HG03196 (cell line): ENCODE results near the gene RNF220.
"Not testable (repeated sequence)": the region's sequence is repeated elsewhere in the genome, so short reads cannot be mapped to it uniquely, and the experiment has no call there.

ENCODE experiments used
- ATAC-seq: cut with Tn5 transposase; IDR thresholded peaks from one replicate; pipeline ENCODE4 v1.9.1; 2021; ENCODE audit not compliant: unreplicated experiment

Gene RNF220

DNA sequence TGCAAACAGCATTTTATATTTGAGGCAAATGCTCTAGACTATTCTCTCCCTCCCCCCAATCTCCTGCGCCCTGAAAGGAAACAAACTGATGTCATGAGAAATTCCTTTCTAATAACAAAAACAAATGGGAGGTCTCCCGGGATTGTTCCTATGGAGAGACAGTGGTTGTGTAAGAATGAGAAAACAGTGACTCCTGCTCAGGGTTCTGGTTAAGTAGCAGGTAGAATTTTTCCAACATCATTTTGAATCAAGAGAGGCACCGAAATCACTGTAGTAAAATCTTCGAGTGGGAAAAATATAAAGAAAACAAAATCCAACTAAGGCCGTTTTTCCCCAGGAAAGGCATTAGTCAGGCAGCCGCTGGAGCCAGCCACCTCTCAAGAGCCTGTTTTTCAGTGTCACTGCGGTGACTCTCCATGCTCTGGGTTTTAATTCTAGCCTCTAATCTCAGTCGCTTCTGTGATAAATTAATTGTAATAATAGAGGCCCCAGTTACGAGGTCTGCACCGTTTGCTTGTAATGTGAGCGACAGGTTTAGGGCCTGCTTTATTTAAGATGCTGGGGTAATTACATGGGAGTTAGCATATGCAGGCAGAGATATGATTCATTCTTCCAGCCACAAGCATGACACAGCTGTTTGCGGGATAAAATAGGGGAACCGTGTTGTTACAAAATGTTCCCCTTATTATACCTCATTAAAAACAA is 80.3 kb downstream of the RNF220 start:
- no peak for ATAC-seq

DNA sequence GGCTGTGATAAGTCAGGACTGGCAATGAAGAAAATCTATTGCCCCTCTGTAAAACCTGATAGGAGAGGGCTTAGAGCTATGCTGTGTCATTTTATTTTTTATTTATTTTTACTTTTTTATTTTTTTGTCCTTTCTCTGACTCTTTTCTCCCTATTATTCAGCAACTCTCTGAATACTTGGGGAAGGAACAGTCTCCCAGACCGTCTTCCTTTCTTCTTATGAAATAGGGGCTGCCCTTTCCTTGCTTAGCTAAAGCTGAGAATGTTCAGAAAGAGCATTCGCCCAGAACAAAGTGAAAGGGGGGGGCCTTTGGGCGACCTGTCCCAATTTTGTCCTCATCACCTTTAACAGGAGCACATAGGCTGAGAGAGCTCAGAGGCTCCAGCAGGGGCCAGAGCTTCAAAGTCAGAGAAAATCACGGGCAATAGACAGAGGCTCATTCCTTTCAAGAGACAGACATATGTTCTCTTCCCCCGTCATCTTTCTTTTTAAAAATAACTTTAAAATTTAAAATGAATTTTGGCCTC is 80.9 kb downstream of the RNF220 start:
- ATAC-seq: no peak

DNA sequence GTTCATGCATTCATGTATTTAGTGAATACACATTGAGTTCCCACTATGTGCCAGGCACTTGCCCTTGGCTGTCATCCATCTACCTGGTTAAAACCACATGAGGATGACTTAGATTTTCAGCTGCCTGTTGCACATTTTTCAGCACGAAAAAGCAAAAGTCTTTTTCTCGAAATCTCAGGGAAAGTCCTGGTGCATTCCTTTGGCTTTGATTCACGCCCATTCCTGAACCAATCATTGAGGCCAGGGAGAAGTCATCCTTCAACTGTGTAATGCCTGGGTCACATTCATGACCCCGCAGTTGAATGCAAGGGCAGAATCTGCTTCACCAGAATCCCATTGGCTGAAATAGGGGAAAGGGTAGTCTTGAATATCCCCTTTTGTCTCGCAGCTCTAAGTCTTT is 84.4 kb downstream of the RNF220 start:
- ATAC-seq: no peak

DNA sequence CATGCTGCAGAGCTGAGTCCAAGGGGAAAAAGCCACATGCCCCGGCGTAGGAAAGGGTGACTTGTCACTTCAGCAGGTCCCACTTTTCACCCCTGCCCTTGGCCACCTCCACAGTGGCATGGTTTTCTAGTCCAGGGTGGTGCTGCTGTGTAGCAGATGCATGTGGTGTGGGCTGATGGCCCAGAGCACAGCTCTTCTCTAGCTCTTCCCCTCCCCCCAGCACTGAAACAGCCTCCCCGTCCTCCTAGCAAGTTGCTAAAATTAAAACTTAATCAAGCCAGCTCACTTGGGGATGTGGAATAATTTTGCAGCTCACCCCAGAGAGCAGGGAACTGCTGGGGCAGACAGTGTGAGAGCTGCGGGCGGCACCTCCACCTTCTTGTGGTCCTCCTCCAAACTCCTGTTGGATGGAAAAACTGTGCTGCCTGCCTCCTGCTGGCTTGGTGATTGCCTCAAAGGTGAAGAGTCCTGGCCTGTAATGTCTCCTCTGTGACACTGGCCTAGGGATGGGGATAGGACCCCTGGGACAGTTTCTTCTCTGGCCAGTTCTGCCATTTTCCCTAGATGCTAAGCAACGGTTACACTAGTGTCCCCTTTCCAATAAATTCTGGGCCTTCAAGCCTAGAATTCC is 91.6 kb downstream of the RNF220 start:
- ATAC-seq: no peak

DNA sequence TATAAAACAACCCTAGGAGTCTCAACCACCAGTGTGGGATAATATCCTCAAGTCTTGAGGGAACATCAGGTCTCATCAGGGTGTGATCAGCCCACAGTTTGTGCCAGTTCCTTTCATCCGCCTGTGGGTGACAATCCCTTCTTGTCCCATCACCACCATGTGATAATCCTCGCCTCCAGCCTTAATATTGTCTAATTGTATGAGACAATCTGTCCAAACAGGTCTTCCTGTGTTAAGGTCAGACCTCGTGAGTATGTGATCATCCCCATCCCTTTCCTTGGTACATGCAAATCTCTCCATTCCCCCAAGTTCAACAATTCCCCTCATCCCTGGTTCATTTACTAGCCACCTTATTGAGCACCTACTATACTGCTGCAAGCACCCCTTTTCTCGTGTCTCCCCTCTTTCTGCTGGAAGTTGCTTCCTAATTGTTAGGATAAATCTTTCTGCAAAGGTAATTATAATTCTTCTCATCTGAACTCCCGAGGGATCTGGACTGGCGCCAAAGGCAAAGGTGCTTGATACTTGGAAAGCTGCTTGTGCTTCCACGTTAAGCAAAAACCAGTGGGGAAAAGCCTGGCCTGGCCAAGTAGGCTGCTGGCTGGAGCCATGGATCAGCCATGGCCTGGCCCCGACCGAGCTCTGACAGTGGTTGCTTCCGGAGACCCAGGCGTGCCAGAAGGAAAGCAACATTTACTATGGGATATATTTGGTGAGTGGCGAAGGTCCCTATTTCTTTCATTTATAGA is 92.5 kb downstream of the RNF220 start:
- ATAC-seq: no peak

DNA sequence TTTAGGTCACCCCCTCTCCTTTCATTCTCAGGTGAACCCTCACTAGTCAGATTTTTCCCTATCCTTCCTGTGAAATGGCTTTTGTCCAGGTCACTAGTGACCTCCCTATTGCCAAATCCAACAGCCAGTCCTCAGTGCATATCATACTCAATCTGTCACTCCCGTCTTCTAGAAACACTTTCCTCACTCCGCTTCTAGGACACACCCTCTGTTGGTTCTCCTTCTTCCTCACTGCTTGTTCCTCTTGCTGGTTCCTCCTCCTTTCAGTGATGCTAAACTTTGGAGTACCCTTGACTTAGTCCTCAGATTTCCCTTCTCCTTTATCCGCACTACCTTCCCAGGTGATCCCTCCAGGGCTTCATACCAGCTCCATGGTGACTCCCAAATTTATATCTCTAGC is 94.3 kb downstream of the RNF220 start:
- no peak for ATAC-seq

DNA sequence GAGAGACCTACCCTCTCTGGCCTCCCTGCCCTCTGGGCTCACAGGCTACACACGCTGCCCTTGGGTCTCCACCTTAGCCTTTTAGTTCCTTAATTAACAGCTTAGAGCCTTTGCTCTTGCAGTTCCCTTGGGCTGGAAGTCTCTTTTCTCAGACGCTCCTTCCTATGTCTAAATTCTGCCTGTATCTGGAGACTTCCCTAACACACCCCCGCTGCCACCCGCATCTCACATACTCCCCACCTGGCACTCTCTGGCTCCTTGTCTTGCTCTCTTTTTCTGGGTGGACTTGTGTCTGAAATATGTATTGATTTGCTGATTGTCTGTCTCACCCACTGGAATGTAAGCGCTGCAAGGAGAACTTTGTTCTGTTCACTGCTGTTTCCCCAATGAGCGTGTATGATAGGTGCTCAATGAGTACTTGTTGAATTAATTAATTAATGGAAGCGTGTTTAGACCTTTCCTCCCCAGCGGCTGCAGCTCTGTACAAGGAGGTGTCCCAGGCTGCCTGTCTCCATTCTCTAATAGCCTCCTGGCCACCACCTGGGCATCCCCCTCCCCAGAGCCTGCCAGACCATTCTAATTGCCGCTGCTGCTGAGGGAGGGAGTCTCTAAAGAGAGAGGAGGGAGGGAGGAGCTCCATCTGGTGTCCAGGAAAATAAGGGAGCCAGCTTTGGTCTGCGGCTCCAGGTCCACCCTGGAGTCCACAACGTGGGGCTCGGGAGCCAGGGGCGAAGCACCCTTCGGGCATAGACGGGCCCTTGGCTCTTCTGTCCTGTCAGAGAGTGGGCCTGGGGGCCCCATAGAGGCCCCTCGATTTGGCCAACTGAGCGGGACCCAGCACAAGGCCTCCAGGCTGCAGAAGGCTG is 95.4 kb downstream of the RNF220 start:
- ATAC-seq: no peak

DNA sequence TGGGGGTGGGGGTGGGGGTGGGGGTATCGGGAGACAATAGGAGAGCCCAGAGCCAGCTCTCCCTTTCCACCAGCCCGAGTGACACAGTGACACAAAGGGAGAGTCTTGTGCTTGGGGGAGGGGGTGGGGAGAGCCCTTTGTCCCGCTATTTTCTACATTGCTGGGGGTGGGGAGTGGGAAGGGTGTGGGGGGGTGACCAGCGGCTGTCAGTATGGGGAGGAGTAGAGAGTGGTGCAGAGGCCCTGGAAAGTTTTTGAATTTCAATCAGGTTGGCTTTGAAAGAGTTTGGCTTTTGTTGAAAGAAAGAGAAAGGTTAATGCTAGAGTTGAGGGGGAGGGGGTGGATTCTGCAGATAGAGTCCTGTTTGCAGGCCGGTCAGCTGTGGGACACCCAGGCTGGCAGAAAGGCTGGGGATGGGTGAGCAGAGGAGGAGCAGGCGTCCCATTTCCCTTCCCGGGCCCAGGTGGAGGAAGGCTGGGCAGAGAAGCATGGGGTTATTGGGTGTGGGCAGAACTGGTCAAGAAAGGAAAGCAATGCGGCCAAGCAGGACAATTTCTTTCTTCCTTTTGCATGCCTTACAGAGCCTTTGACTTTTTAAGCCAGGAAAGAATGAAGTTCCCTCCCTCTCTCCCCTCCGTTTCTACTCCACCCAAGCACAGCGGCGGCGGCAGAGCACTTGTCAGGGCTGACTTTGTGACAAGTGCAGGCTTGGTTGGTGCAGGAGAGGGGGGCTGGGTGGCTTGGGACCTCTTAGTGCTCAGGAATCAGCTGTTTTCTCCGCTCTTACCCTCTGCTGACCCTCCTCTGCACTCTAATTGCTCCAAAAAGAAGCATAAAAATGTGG is 96.2 kb downstream of the RNF220 start:
- no peak for ATAC-seq

DNA sequence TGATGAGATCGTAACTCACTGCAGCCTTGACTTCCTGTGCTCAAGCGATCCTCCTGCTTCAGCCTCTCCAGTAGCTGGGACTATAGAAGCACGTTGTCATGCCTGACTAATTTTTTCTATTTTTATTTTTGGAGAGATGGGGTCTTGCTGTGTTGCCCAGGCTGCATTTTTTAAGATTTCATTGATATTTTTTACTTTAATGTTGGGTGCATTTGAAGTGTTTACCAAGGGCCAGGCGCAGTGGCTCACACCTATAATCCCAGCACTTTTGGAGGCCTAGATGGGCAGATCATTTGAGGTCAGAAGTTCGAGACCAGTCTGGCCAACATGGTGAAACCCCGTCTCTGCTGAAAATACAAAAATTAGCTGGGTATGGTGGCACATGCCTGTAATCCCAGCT is 97.8 kb downstream of the RNF220 start:
- not testable (repeated sequence) for ATAC-seq

DNA sequence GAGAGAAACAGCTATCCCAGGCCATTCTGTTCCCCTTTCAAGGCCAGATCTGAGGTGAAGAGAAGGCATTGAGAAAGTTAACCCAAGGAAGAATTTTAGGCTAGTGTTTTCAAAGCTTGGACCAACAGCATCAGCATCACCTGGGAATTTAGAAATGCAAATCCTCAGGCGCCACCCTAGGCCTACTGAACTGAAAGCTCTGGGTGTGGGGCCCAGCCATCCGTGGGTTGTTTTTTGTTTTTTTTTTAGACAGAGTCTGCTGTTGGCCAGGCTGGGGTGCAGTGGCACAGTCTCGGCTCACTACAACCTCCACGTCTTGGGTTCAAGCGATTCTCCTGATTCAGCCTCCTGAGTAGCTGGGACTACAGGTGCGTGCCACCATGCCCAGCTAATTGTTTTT is 98.6 kb downstream of the RNF220 start:
- ATAC-seq: no peak

DNA sequence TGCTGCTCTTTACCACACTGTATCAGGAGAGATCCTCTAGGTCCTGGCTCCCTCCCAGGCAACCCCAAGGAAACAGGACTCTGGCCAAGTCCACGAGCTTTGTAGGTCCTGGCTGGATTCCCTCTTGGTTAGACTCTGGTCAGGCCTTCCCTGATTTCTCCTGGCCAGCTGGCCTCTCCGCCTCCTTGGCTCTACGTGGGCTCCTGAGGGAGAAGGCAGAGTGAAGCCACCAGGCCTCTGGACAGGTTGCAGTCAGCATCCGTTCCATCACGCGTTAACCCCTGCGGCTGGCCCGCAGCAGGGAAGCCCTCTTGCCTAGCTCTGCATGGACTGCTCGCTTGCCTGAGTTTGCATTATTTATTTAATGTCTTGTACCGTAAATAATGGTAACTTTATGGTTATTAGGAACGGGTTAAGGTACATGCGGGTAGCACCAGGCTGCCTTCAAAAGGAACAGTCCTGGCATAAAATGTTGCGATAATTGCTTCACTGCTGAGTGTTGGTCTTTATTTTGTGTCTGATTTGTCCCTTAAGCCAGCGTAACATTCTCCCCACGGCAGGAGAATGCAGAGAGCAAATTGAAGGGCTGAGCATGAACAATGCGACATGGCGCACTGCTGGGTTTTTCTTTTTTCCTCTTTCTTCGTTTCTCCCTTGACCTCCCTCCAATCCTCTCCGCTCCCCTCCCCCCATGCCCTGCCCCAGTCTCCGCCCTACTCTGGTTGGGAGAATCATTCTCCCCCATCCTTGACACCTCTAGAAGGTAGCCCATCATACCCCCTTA is 100.3 kb downstream of the RNF220 start:
- no peak for ATAC-seq

DNA sequence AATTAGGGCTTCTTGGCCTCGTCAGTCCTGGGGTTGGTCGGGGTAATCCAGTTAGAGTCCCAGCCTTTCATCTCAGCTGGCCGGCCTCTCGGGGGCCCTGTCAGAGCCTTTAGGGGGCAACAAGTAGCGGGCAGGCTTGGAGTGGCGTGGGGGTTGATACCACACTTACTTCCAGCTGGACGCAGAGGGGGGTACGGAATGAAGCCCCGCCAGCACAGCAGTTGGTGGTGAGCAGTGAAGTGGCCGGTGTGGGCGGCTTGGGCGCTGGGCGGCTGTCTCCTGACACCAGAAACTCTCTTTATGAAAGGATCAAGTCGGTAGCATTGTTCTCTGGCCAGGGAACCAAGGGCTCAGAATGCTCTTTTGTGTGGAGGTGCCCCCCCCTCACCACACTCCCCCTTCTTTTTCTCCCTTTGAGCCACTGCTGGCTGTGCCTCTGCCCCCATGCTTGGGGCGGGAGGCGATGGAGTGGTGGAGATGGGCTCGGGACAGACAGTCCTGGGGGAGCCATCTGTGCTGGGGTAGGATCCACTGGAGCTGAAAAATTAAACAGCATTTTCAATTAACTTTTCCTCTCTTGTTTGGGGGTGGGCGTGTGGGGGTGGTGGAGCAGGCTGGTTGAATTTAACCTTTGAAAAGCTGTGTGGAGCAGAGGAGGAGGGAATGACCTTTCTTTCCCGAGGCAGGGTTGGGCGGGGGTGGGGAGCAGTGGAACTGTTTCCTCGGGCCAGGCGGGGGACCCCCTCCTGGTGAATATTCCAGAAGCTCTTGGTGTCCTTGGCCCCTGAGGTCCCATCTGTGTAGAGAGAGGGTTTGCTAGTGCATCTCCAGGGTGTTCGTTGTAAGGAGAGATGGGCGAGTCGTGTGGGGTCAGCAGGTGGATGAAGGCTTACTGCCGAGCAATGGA is 102.7 kb downstream of the RNF220 start:
- no peak for ATAC-seq

DNA sequence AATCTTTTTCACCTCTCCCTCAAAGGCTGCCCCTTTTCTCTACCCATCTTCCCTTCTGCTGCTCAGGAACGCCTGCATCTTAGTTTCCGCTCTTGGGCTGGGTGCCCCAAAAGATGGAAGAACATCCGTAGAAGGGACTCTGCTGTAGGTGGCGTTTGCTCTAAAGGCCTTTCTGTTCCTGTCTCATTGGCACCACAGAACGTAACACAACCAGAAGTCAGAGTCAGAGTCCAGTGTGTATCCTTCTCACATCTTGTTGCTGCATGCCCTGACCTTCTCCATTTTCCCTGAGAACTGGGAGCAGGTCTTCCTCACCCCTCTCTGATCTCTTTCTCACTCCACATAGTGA is 103.3 kb downstream of the RNF220 start:
- ATAC-seq: no peak

DNA sequence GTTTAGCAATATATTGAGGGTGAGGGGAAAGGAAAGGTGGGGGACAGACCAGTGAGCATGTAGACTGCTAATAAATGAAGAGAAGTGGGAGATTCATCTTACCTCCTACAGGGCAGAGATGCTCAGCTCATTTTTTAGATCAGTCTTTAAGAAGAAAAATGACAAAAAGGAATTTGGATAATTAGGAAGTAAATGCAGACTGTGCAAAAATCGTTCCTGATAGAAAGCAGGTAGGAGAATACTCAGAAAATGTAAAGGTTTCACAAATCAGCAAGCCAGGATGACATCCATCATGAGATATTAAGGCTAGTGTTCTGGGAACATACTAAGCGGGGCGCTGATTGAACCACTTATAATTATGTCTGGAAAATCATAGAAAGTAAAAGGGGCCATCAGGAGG is 106.3 kb downstream of the RNF220 start:
- no peak for ATAC-seq

DNA sequence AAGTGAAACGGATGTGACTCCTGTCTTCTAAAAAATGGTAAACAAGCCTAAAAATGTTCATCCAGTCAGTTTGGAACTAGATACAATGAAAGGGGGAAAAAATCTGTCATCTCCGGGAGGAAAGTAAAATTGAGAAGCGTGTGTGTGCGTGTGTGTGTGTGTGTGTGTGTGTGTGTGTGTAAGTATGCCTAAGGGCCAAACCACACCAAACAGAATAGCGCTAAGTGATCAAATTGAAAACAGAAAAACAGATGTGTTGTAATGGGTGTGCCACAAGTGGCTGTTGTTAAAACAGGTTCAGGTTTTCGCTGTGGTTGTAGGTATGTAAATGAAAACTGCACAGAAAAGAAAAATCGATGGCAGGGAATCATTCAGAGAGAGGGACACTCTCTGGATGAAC is 106.7 kb downstream of the RNF220 start:
- no peak for ATAC-seq

DNA sequence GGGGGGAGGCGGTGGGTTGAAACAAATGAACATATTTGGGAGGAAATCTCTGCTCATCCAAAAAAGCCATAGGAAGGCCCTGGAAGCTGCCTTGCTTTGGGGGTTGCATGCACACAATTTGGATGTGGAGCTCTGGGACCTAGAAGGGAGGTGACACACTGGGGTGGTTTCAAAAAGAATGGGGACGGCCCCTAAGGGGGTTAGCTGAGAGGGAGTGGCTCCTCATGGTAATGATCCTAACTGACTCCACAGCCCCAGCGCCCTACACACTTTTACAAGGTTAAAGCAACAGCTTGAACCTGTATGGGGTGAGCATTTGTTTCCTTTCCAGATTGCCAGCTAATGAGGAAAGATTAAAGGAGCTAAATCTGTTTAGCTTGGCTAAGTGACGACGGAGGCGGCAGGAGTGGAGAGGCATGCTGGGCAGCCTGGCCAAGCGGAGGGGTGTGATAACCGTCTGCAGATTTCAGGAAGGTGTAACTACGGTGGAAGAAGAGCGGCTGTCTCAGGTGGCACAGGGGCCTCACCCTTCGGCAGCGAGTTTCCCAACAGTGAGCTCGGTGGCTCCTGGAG is 107.3 kb downstream of the RNF220 start:
- ATAC-seq: no peak

DNA sequence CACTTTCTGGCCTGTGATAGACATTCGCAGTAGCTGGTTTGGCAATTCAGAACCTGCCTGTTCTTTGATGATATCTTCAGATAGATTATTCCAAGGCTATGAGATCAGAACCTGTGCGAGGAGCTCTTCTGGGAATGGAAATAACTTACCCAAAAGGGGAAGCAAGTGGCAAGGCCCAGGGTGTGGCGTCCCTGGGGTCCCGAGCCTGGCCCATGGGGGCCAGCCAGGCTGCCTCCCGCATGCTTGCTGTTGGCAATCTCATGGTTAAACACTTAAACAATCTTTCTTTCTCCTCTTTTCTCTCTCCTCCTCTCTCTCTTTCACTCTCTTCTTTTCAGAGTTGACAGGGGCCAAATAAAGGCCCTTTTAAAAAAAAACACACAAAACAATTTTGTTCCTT is 108.1 kb downstream of the RNF220 start:
- ATAC-seq: no peak

DNA sequence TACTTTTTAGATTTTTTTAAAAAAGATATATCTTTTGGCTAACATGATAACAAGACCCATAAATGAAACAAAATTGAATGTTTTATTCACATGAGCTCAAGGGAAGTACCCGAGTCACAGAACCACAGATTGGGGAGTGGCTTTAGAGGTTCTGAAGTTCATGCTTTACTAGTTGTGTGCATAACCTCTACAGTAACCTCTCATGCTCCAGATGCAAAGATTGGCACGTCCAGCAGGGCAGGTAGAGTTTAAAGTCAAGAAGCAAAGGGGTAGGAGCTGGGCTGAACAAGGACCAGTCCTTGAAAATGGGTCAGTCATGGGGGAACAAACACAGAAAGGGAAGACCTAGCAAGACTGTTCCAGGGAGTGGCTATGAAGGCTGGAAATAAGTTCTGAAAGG is 109.6 kb downstream of the RNF220 start:
- ATAC-seq: no peak
